NCI-H446 treated with DMSO at 0.1 percent for 48 hours (cell line): Measurements from ENCODE around the gene FUT4.
"Not testable (repeated sequence)": the region's sequence is repeated elsewhere in the genome, so short reads cannot be mapped to it uniquely, and the experiment has no call there.

Experiments
- DNase-seq: peaks from one replicate; lab custom pipeline; 2025; lab: John Stamatoyannopoulos, UW

The FUT4 gene

DNA sequence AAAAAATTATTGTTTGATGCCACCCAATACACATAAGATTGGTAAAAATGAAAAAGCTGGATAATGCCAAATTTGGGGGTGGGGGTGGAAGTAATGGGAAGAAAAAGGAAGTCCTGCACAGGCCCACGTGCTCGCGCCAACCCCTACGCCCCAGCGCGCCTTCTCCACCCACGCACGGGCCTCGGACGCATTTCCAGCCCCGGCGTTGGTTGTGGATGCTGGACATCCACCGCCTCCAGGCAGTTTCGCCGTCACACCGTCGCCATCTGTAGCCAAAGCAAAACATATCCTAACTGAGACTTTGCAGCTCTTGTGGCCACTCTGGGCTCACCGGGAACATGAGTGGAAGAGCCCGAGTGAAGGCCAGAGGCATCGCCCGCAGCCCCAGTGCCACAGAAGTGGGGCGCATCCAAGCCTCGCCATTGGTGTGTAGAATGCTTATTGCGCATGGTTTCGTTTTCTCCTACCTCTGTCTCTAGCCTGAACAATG, 23.5 kb downstream of the FUT4 start, which contains the start of gene PIWIL4:
TSS of gene PIWIL4 (plus strand) at position 188 of the 490 bp plus-strand sequence. CDS start at position 339, 151 bp downstream.
- DNase-seq: no peak

GRCh38 chr11:94568200-94568599, 24.5 kb downstream of the FUT4 start:
- no peak for DNase-seq

DNA sequence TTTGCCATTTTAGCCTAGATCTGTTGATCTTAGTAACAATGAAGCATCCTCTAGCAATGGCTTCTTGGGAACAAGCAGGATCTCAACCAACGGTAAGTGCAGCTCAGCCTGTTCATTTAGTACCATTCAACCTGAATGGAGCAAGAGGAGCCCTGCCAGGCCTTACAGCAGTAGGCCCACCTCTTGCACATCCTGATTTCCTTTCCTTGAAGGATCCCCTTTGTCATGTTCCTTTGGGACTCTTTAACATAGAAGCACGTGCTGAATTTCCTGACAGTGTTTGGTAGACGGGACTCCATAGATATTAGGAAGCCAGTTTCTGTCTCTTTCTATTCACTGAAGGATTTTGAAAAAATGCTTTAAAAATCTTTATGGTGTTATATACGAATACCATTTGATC, 25.0 kb downstream of the FUT4 start:
- no peak for DNase-seq

DNA sequence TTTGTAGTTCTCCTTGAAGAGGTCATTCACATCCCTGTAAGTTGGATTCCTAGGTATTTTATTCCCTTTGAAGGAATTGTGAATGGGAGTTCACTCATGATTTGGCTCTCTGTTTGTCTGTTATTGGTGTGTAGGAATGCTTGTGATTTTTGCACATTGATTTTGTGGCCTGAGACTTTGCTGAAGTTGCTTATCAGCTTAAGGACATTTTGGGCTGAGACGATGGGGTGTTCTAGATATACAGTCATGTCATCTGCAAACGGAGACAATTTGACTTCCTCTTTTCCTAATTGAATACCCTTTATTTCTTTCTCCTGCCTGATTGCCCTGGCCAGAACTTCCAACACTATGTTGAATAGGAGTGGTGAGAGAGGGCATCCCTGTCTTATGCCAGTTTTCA, 29.3 kb downstream of the FUT4 start:
- DNase-seq: not testable (repeated sequence)

DNA sequence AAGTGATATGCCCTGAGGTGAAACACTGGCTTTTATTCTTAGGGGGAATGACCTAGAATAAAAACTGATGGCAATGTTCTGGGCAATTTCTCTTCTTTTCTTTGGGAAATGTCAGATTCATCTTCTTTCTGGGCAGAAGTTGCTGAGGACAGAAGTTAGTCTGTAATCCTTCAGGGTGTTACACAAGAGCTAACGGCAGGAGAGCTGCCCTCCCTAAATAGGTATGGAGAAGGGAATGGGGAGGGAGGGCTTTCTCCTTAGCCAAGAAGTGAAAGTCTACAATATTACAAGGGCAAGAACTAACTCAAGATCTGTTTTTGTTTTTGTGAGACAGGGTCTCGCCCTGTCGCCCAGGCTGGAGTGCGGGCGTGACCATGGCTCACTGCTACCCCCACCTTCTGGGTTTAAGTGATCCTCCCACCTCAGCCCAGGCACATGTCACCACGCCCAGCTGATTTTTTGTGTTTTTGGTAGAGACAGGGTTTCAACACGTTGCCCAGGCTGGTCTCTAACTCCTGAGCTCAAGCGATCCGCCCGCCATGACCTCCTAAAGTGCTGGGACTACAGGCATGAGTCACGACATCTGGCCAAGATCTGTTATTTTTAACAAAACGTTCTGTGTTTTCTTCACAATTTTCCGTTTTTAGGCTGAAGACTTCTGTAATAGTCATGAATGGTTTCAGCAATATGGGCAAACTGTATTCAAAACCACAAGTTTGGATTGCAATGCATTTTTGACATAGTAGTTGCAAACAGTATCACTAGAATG, 30.7 kb downstream of the FUT4 start:
- no peak for DNase-seq

DNA sequence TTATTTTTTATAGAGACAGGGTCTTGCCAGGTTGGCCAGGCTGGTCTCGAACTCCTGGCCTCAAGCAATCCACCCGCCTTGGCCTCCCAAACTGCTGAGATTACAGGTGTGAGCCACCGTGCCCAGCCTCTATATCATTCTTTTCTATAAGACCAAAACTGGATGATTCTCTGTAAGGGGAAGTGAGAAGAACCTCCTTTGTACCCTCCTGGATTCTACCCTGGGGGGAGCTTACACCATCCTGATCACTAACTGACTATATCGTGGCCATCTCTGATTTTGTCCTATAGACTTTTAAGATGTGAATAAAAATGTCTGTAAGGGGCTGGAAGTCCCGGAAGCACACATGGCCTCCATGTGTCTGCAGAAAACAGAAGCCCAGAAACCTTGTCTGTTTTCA, 32.6 kb downstream of the FUT4 start:
- no peak for DNase-seq

- no peak for DNase-seq
Observed at GRCh38 chr11:94577841-94578240, 34.1 kb downstream of the FUT4 start.

DNA sequence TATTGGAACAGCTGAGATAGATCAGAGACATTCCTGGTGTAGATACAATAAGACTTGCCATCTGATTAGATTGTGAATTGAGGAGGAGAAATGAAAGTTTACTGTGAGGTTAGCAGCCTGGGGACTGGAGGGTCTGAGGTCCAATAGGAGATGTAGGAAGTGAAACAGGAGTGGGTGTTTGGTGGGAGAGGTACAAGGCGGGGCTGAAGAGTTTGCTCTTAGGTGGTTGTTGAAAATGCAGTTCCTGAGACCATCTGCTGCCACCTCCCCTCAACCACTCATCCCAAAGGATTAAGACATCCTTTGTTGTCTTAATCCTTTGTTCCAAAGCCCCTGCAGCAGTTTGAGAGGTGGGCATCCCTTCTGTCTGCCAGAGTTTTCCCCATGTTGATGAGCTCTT, 38.2 kb downstream of the FUT4 start:
- no peak for DNase-seq

- no peak for DNase-seq
Observed at GRCh38 chr11:94583213-94583865, 39.6 kb downstream of the FUT4 start.

DNA sequence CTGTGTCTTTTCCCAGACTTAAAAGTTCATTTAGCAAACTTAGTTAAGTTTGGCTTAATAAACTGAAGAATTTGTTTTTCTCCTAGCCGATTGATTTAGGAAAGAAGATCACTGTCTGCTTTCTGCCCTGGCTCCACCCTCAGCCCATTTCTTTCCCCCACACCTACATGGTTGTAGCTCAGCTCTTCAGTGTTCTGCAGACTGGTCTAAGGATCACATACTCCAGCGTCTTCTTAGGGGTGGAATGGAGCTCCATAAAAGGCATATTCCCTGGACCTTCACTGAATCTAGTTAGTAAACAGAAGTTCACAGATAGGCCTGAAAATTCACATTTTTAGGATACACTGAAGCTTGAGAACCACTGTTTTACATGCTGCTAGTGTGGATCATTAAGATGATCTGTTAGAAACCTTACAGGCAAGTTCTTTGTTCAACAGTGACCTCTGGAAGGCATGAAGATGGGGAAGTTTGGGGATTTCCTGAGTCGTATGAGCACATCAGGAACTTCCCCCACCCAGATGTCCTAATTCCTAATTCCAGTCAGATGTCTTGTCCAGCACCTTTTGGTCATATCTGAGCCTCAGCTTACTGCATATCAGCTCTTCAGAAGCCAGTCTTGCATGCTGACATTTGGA, 40.3 kb downstream of the FUT4 start:
- DNase-seq: no peak

DNA sequence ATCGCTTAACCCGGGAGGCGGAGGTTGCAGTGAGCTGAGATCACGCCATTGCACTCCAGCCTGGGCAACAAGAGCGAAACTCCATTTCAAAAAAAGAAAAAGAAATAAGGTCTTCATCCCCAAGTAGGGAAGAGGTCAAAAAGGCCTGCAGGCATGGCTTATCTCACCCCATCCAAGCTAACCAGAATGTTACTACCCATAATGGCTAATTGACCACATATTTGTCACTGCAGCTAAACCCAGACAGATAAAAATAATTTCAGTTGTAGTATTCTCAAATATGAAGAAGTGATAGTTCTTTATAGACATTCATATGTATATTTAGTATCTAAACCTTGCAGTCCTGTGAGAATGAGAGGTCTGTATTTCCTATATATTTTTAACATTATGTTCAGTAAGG, 41.3 kb downstream of the FUT4 start:
- no peak for DNase-seq

DNA sequence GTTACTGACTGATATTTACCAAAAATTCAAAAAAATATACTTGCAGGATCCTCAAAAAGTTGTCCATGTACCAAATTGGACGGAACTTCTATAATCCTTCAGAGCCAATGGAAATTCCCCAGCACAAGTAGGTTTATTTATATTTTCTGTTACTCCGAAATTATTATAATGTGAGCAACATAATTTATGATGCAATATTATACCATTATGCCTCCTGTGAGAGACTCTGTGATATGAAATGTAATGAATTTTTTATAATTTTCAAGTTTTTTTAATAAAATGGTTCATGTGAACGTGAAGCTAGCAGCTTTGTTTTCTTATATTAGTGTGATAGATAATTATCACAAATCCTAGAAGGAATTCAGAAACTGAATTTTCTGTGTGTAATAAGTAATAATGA, 41.7 kb downstream of the FUT4 start:
- no peak for DNase-seq

DNA sequence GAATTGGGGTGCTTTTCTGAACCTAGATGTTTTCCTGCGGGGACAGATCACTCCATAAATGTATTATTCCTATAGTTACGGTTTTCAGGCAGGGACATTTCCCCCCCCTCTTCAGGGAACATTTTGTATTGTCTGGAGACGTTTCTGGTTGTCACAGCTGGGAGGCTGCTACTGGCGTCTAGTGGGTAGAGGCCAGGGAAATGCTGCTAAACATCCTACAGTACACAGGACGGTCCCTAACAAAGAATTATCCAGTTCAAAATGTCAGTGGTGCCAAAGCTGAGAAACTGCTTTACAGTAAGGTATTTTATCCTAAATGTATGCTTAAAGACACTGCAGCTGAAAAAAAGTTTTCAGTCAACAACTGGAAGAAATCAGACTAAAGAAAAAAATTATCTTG, 42.8 kb downstream of the FUT4 start:
- DNase-seq: no peak

GRCh38 chr11:94586978-94587377, 43.3 kb downstream of the FUT4 start:
- no peak for DNase-seq

DNA sequence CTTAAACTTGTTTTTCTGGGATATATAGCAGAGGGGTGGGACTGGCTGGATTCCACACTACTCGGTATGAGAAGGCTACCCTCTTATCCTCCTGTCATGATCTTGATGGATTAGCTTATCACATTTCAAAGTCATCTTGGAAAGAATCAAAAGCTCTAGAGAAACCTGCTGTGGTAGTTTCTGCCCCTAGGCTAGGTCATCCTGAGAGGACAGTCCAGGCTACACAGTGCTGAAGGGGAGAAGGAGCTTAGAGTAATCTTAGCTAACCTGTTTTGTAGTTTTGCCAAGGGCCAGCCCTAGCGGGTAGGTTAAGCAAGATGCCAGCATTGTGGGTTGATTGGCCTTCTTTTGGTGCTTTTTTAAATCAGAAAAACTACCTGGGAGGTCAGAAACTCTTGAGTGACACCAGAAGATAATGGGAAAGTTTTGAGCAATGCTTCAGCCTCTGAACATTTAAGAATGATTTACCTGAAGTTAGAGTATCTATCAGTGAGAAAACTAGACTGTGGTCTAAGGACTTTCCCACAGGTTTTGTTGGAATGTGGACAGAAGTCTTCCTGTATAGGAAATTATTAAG, 44.7 kb downstream of the FUT4 start:
- no peak for DNase-seq

DNA sequence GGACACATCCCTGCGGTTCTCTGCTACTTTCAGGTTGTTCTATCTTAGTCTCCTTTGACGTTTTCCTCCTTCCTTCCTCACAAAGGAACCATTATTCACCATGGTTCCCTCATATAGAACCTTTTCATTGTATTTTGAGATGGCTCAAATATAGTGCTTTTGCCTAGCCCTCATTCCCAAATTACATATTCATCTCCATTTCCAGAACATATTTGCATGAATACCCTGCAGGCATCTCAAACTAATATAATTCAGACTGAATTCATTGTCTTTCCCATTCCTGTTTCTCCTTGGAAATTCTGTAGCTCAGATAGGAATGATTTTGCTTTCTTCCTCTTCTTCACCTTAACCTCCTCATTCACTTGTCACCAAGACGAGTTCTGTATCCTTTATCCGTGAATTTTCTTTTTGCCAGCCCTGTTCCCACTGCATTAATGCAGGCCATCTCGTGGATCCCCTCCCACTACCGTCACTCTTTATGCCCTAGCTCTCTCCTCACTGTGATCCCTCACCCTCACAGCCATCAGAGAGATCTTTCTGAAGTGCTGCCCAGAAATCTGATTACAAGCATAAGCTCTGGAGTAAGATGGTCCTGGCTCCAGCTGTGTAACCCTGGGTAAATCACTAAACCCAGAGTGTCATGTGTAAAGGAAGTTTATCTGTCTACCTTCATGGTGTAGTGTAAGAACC, 46.8 kb downstream of the FUT4 start:
- DNase-seq: no peak

DNA sequence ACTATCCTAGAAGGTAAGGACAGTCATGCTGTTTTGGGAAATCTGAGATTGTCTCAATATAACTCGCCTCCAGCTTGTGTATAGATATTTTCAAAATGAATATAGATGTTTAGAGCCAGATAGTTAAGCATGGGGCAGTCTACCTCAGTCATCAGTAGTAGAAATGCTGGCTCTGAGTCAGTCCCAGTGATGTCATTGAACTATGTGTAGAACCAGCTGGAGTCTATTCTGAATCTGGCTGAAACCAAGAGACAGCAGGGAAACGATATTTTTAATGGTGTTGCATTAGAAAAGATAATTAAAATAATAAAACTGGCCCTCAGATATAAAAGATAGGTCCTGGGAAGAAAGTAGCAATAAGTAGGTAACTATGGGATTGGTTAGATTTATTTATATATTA, 49.3 kb downstream of the FUT4 start:
- no peak for DNase-seq

DNA sequence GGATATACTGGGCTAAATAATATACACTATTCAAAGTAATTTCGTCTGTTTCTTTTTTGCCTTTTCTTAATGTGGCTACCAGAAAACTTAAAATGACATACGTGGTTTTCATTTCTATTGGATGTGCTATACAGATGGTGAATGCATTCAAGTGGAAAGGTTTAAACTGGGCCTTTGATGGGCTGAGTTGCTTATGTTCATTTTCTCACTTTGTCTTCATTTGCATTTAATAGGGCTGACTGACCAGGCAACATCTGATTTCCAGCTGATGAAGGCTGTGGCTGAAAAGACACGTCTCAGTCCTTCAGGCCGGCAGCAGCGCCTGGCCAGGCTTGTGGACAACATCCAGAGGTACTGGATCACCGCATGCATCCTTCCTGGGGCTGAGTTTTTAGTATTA, 51.4 kb downstream of the FUT4 start:
- no peak for DNase-seq

- no peak for DNase-seq
Observed at GRCh38 chr11:94597896-94598295, 54.2 kb downstream of the FUT4 start.
